Measurements from ENCODE around the gene PTPN12. TPM values are rescaled to one million over a fixed set of nuclear protein-coding genes. Genes with fewer than 3 reads are reported as not detected.
"Not testable (repeated sequence)": the region's sequence is repeated elsewhere in the genome, so short reads cannot be mapped to it uniquely, and the experiment has no call there.

PTPN12 gene
- total RNA-seq = 10 to 100 TPM; 22.7 to 24.0 TPM

- DNase-seq (peak; percentile 80), ATAC-seq (ENCODE audit: low read depth) (peak; percentile 40)
- H3K9me3 Mint-ChIP-seq = no peaks in the 10 kb centered on the region
- H3K27ac Mint-ChIP-seq = peak within 1 kb of the TSS; percentile 90
- peaks cover 10% of the 10 kb centered on the region for H3K27me3 Mint-ChIP-seq
- POLR2A ChIA-PET = interaction anchor here (0.9 kb wide), 1 partner anchor 209 kb away, joined by 3 read pairs; no protein-coding TSS in a partner anchor
- H3K4me3 Mint-ChIP-seq = peak within 1 kb of the TSS; percentile 97
- no peaks in the 10 kb centered on the region for H3K36me3 Mint-ChIP-seq
- peaks cover 9% of the 10 kb centered on the region for H3K4me1 Mint-ChIP-seq
These were observed at the start of gene PTPN12 for GRCh38 chr7:77537136-77537777. Gene PTPN12, plus strand, starts transcription at chr7:77537295. Its CDS starts 252 bp downstream, at chr7:77537547.

DNA sequence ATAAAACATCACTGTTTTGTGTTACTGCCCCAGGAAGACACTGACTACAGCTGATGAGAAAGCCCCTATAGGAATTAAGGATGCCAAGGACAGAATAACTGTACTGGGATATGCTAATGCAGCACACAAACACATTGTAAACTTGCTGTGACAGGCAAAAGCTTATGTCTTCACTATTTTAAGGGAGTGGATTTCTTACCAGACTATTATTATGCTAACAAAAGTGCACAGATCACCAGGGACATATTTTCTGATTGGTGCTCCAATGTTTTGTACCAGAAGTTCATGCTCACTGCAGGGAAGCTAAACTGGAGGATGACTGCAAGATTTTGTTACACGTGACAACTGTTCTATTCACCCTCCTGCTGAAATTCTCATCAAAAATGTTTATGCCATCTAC lies 48.1 kb upstream of the PTPN12 start:
- H3K9me3 Mint-ChIP-seq = peaks cover 4% of the 10 kb centered on the region
- H3K4me1 Mint-ChIP-seq = no peaks in the 10 kb centered on the region
- H3K27ac Mint-ChIP-seq = no peak overlapping the region
- POLR2A ChIA-PET = no interaction called here
- ATAC-seq (ENCODE audit: low read depth) (no peak), DNase-seq (no peak)
- no peak overlapping the region for H3K4me3 Mint-ChIP-seq
- no peaks in the 10 kb centered on the region for H3K27me3 Mint-ChIP-seq
- no peaks in the 10 kb centered on the region for H3K36me3 Mint-ChIP-seq

- ATAC-seq (ENCODE audit: low read depth) = no peak
- no peak overlapping the region for H3K4me3 Mint-ChIP-seq
- peaks cover 12% of the 10 kb centered on the region for H3K9me3 Mint-ChIP-seq
- H3K36me3 Mint-ChIP-seq = no peaks in the 10 kb centered on the region
- no peaks in the 10 kb centered on the region for H3K4me1 Mint-ChIP-seq
- H3K27me3 Mint-ChIP-seq = peaks cover 2% of the 10 kb centered on the region
- H3K27ac Mint-ChIP-seq = no peak overlapping the region
- POLR2A ChIA-PET = no interaction called here
- no peak for DNase-seq
These were observed 40.0 kb upstream of the PTPN12 start for GRCh38 chr7:77497079-77497478.

- Mint-ChIP-seq H3K9me3 (peaks cover 8% of the 10 kb centered on the region), H3K27me3 (peaks cover 2% of the 10 kb centered on the region), H3K4me3 (no peak overlapping the region), H3K27ac (no peak overlapping the region), H3K36me3 (no peaks in the 10 kb centered on the region), H3K4me1 (no peaks in the 10 kb centered on the region)
- POLR2A ChIA-PET = no interaction called here
- ATAC-seq (ENCODE audit: low read depth) = no peak
- no peak for DNase-seq
These were observed 38.3 kb upstream of the PTPN12 start for GRCh38 chr7:77498659-77499379.

GRCh38 chr7:77501192-77501515 lies 35.9 kb upstream of the PTPN12 start:
- Mint-ChIP-seq H3K36me3 (no peaks in the 10 kb centered on the region), H3K4me1 (no peaks in the 10 kb centered on the region), H3K27ac (no peak overlapping the region), H3K9me3 (no peaks in the 10 kb centered on the region), H3K4me3 (no peak overlapping the region), H3K27me3 (peaks cover 5% of the 10 kb centered on the region)
- ATAC-seq (ENCODE audit: low read depth) (no peak), DNase-seq (no peak)
- POLR2A ChIA-PET = no interaction called here

GRCh38 chr7:77504951-77505350 lies 32.1 kb upstream of the PTPN12 start:
- POLR2A ChIA-PET = no interaction called here

GRCh38 chr7:77506899-77507298 lies 30.2 kb upstream of the PTPN12 start:
- POLR2A ChIA-PET = no interaction called here
- H3K4me3 Mint-ChIP-seq = no peak overlapping the region
- no peak overlapping the region for H3K27ac Mint-ChIP-seq

More at GRCh38 chr7:77504951-77505350, 32.1 kb upstream of the PTPN12 start:
- Mint-ChIP-seq H3K27ac (no peak overlapping the region), H3K4me1 (no peaks in the 10 kb centered on the region), H3K36me3 (no peaks in the 10 kb centered on the region), H3K9me3 (peaks cover 1% of the 10 kb centered on the region), H3K4me3 (no peak overlapping the region), H3K27me3 (peaks cover 3% of the 10 kb centered on the region)
- no peak for ATAC-seq (ENCODE audit: low read depth)
- no peak for DNase-seq

GRCh38 chr7:77513002-77513670 lies 24.0 kb upstream of the PTPN12 start:
- H3K9me3 Mint-ChIP-seq; H3K4me1 Mint-ChIP-seq; H3K36me3 Mint-ChIP-seq; H3K27me3 Mint-ChIP-seq; H3K27ac Mint-ChIP-seq; DNase-seq; POLR2A ChIA-PET; H3K4me3 Mint-ChIP-seq; ATAC-seq (ENCODE audit: low read depth): not testable (repeated sequence)

More at GRCh38 chr7:77506899-77507298, 30.2 kb upstream of the PTPN12 start:
- peaks cover 3% of the 10 kb centered on the region for H3K27me3 Mint-ChIP-seq
- H3K4me1 Mint-ChIP-seq = no peaks in the 10 kb centered on the region
- ATAC-seq (ENCODE audit: low read depth) (no peak), DNase-seq (no peak)
- peaks cover 1% of the 10 kb centered on the region for H3K9me3 Mint-ChIP-seq
- H3K36me3 Mint-ChIP-seq = no peaks in the 10 kb centered on the region

DNA sequence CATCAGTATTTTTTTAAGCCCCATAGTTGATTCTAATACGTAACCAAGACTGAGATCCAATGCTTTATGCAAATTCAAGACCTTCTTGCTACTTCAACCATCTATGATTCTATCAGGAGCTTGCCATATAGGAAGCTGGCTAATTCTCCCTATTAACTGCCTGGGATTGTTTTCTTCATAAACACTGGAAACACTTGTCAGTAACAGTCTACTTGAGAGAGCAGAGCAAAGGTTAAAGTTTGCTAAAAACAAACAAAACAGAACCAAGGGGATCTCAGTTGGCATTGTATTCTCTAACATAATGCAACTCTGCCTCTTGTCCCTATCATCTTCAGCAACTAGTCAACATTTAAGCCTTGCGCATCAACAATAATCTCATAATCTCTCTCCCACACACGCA lies 21.0 kb upstream of the PTPN12 start:
- ATAC-seq (ENCODE audit: low read depth) = no peak
- Mint-ChIP-seq H3K27ac (no peak overlapping the region), H3K4me1 (no peaks in the 10 kb centered on the region), H3K4me3 (no peak overlapping the region), H3K9me3 (no peaks in the 10 kb centered on the region), H3K27me3 (no peaks in the 10 kb centered on the region), H3K36me3 (no peaks in the 10 kb centered on the region)
- POLR2A ChIA-PET = no interaction called here
- DNase-seq = no peak

DNA sequence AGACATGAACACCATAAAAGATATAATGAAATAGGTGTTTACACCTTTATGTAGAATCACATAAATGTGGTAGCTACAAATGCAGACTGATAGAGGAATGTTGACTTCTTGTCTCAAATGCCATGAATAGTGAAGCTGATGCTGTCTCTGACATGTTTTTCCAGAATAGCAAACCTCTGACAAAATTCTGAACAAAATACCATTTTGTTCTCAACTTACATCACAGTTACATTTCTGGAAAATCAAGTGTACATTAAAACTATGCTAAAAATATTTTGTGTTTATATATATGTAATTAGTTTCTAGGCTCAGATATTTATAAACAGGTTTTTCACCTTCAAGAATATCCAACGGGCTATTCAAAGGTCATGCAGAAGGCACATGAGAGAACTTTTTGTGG lies 16.8 kb upstream of the PTPN12 start:
- no peak overlapping the region for H3K4me3 Mint-ChIP-seq
- POLR2A ChIA-PET = no interaction called here
- ATAC-seq (ENCODE audit: low read depth) (no peak), DNase-seq (no peak)
- H3K27ac Mint-ChIP-seq = no peak overlapping the region
- H3K36me3 Mint-ChIP-seq = no peaks in the 10 kb centered on the region
- H3K27me3 Mint-ChIP-seq = peaks cover 3% of the 10 kb centered on the region
- no peaks in the 10 kb centered on the region for H3K9me3 Mint-ChIP-seq
- no peaks in the 10 kb centered on the region for H3K4me1 Mint-ChIP-seq

DNA sequence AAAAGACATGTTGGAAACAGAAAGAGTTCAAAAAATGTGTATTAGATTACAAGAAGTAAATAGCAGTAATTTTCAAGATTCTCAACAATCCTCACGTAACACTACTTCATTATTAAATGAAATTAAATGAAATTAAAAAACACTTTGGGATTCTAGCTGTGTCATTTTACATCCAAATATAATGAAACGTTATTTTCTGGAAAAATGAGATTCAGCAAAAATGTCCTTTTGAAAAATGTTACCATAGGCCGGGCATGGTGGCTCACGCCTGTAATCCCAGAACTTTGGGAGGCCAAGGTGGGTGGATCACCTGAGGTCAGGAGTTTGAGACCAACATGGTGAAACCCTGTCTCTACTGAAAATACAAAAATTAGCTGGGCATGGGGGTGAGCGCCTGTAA lies 15.6 kb upstream of the PTPN12 start:
- not testable (repeated sequence) for H3K4me1 Mint-ChIP-seq; DNase-seq; H3K9me3 Mint-ChIP-seq; H3K27ac Mint-ChIP-seq; H3K4me3 Mint-ChIP-seq; H3K36me3 Mint-ChIP-seq; H3K27me3 Mint-ChIP-seq; ATAC-seq (ENCODE audit: low read depth)
- POLR2A ChIA-PET = interaction anchor here (0.7 kb wide), 1 partner anchor 1523 kb away, joined by 3 read pairs; no protein-coding TSS in a partner anchor

DNA sequence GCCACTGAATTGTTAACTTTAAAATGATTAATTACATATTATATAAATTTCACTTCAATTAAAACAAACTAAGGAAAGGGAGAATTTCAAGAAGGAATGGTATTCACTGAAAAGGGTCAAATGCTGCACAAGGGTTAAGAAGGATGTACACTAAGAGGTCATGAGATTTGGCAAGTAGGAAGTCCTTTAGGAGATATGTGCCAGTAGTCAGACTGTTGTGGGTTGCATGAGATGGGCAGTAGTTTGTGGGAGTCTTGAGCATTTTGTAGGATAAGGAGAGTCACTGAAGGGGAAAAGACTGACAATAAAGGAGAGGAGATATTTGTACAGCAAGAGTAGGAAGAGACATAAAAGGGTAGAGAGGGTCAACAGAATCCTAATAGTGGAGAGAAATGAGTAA lies 12.4 kb upstream of the PTPN12 start:
- no peak overlapping the region for H3K27ac Mint-ChIP-seq
- DNase-seq (no peak), ATAC-seq (ENCODE audit: low read depth) (no peak)
- no peaks in the 10 kb centered on the region for H3K36me3 Mint-ChIP-seq
- H3K9me3 Mint-ChIP-seq = no peaks in the 10 kb centered on the region
- no peaks in the 10 kb centered on the region for H3K4me1 Mint-ChIP-seq
- peaks cover 11% of the 10 kb centered on the region for H3K27me3 Mint-ChIP-seq
- H3K4me3 Mint-ChIP-seq = no peak overlapping the region
- POLR2A ChIA-PET = no interaction called here

GRCh38 chr7:77525231-77525630 lies 11.9 kb upstream of the PTPN12 start:
- Mint-ChIP-seq H3K4me1 (no peaks in the 10 kb centered on the region), H3K27me3 (peaks cover 11% of the 10 kb centered on the region), H3K27ac (no peak overlapping the region), H3K9me3 (no peaks in the 10 kb centered on the region), H3K36me3 (no peaks in the 10 kb centered on the region), H3K4me3 (no peak overlapping the region)
- ATAC-seq (ENCODE audit: low read depth) = no peak
- POLR2A ChIA-PET = no interaction called here
- DNase-seq = no peak

DNA sequence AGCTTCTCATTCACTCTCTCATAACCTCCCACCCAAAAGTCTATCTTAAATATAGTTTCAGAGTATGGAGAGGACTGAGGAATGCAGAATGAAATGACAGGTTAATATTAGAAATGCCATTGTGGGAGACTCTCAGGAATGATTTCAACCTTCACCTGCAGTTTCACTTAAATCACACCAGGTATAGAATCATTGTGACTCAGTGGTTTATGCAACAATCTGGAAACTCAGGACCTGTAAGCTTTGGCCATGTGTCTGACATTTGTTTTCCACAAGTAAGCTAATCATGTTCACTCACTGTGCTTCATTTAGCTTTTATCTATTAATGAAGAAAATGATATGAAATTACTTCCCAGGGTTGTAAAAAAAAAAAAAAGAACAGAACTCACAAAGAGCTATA lies 8.7 kb upstream of the PTPN12 start:
- Mint-ChIP-seq H3K4me1 (peaks cover 4% of the 10 kb centered on the region), H3K27me3 (peaks cover 12% of the 10 kb centered on the region), H3K36me3 (no peaks in the 10 kb centered on the region), H3K4me3 (no peak overlapping the region), H3K9me3 (no peaks in the 10 kb centered on the region), H3K27ac (no peak overlapping the region)
- ATAC-seq (ENCODE audit: low read depth) (no peak), DNase-seq (no peak)
- POLR2A ChIA-PET = interaction anchor here (0.6 kb wide), 1 partner anchor 112 kb away, joined by 3 read pairs; the partner anchor contains the start of gene GSAP

Data from activated naive CD8-positive, alpha-beta T cell treated with anti-CD3 and anti-CD28 coated beads, Interleukin-2, amount 10 ng/mL, durations not matched to agents 7 days and 5 days (primary cell).